Measurements from ENCODE around the gene MTMR3.
"Not testable (repeated sequence)": the region's sequence is repeated elsewhere in the genome, so short reads cannot be mapped to it uniquely, and the experiment has no call there.

The MTMR3 gene

GRCh38 chr22:29967461-29967860, 84.5 kb downstream of the MTMR3 start:
- DNase-seq (ENCODE audit: low spot score): no peak

GRCh38 chr22:29971607-29972006, 88.6 kb downstream of the MTMR3 start:
- DNase-seq (ENCODE audit: low spot score): no peak

GRCh38 chr22:29972121-29972520, 89.1 kb downstream of the MTMR3 start:
- DNase-seq (ENCODE audit: low spot score): no peak

GRCh38 chr22:29973269-29973668, 90.3 kb downstream of the MTMR3 start:
- no peak for DNase-seq (ENCODE audit: low spot score)

- not testable (repeated sequence) for DNase-seq (ENCODE audit: low spot score)
Measured at GRCh38 chr22:29973680-29974079, 90.7 kb downstream of the MTMR3 start.

GRCh38 chr22:29975494-29975893, 92.5 kb downstream of the MTMR3 start:
- DNase-seq (ENCODE audit: low spot score): no peak

- no peak for DNase-seq (ENCODE audit: low spot score)
Measured at GRCh38 chr22:29977107-29977506, 94.1 kb downstream of the MTMR3 start.

GRCh38 chr22:29979777-29980321, 96.9 kb downstream of the MTMR3 start:
- no peak for DNase-seq (ENCODE audit: low spot score)

GRCh38 chr22:29983296-29983917, 100.4 kb downstream of the MTMR3 start:
- no peak for DNase-seq (ENCODE audit: low spot score)

GRCh38 chr22:29985912-29986311, 102.9 kb downstream of the MTMR3 start:
- DNase-seq (ENCODE audit: low spot score): no peak

GRCh38 chr22:29987137-29987536, 104.2 kb downstream of the MTMR3 start:
- no peak for DNase-seq (ENCODE audit: low spot score)

- no peak for DNase-seq (ENCODE audit: low spot score)
Measured at GRCh38 chr22:29988719-29989118, 105.7 kb downstream of the MTMR3 start.

- no peak for DNase-seq (ENCODE audit: low spot score)
Measured at GRCh38 chr22:29989446-29989845, 106.5 kb downstream of the MTMR3 start.

- no peak for DNase-seq (ENCODE audit: low spot score)
Measured at GRCh38 chr22:29992341-29993275, 109.6 kb downstream of the MTMR3 start.

- peak; percentile 10 for DNase-seq (ENCODE audit: low spot score)
Measured at GRCh38 chr22:29994027-29994715, 111.2 kb downstream of the MTMR3 start.

- peak; percentile 21 for DNase-seq (ENCODE audit: low spot score)
Measured at GRCh38 chr22:29994943-29995342, 112.0 kb downstream of the MTMR3 start.

GRCh38 chr22:29997107-29997506, 114.1 kb downstream of the MTMR3 start:
- DNase-seq (ENCODE audit: low spot score): no peak

- no peak for DNase-seq (ENCODE audit: low spot score)
Measured at GRCh38 chr22:29997516-29997915, 114.5 kb downstream of the MTMR3 start.

- DNase-seq (ENCODE audit: low spot score): no peak
Measured at GRCh38 chr22:29998627-29999384, 115.8 kb downstream of the MTMR3 start.

- DNase-seq (ENCODE audit: low spot score): no peak
Measured at GRCh38 chr22:30000566-30000965, 117.6 kb downstream of the MTMR3 start.

- no peak for DNase-seq (ENCODE audit: low spot score)
Measured at GRCh38 chr22:30001459-30001858, 118.5 kb downstream of the MTMR3 start.

Data from HuH-7 (cell line).